Gastroesophageal sphincter (tissue), 4 donors: ENCODE results near the gene INTU. TPM values are rescaled to one million over a fixed set of nuclear protein-coding genes. Genes with fewer than 3 reads are reported as not detected.
"Not testable (repeated sequence)": the region's sequence is repeated elsewhere in the genome, so short reads cannot be mapped to it uniquely, and the experiment has no call there.

ENCODE experiments used
- ATAC-seq: fragments of 150-250 bp; one replicate; pipeline ENCODE4 v1.9.1; 2016; ENCODE audit warnings: mild to moderate bottlenecking, moderate library complexity
- H3K27ac ChIP-seq, 4 donors: fragments of 200-600 bp; sonication (generic) in 3 of 4; 1 replicate in 3 of 4; 2 replicates in 1 of 4; pipeline ENCODE4 v1.5.1; 2016 to 2019
- H3K27me3 ChIP-seq: fragments of 200-600 bp; sonication (generic); one replicate; pipeline ENCODE4 v1.5.1; 2019
- H3K36me3 ChIP-seq, 2 donors: fragments of 200-600 bp; sonication (generic); one replicate each; pipeline ENCODE4 v1.5.1; 2019; ENCODE audit warnings: control low read depth in 1 of 2
- H3K4me1 ChIP-seq, 3 donors: fragments of 200-600 bp; sonication (generic); 1 replicate in 2 of 3; 2 replicates in 1 of 3; pipeline ENCODE4 v1.5.1; 2016 to 2019; ENCODE audit warnings: control low read depth in 2 of 3
- H3K4me3 ChIP-seq, 2 donors: fragments of 200-600 bp; sonication (generic); one replicate each; pipeline ENCODE4 v1.5.1; 2019; ENCODE audit warnings: mild to moderate bottlenecking in 1 of 2, moderate library complexity in 1 of 2
- H3K9me3 ChIP-seq, 3 donors: fragments of 200-600 bp; sonication (generic); one replicate each; pipeline ENCODE4 v1.5.1; 2017 to 2019; ENCODE audit warnings: control low read depth in 2 of 3
- CTCF ChIP-seq, 4 experiments: fragments of 200-600 bp in 2 of 4; fragments of 450-650 bp in 2 of 4; sonication (generic) in 1 of 4; IDR thresholded peaks; one replicate each; pipeline ENCODE4 v1.5.1; 2017 to 2019; ENCODE audit warnings: antibody characterized with exemption in 4 of 4, mild to moderate bottlenecking in 2 of 4, moderate library complexity in 2 of 4
- EP300 ChIP-seq: sonication (generic); formaldehyde crosslinking; IDR thresholded peaks from one replicate; pipeline ENCODE4 v1.6.1; 2017; ENCODE audit warnings: antibody characterized with exemption, mild to moderate bottlenecking
- POLR2A ChIP-seq, 2 donors: fragments of 450-650 bp; IDR thresholded peaks; one replicate each; pipeline ENCODE4 v1.6.1; 2017; ENCODE audit warnings: antibody characterized with exemption in 2 of 2, mild to moderate bottlenecking in 2 of 2, moderate library complexity in 1 of 2
- POLR2AphosphoS5 ChIP-seq: sonication (generic); formaldehyde crosslinking; IDR thresholded peaks from one replicate; pipeline ENCODE4 v1.6.1; 2017; ENCODE audit warnings: antibody characterized with exemption
- WGBS, 2 donors: methylation state at CpG; one replicate each; pipeline ENCODE4 v1.1.5; 2018; ENCODE audit warnings: low coverage in 1 of 2; 5-methylcytosine and 5-hydroxymethylcytosine counted together
- total RNA-seq, 4 donors: library from RNA; depleted of rRNA; stranded (reverse); fragments of >200 nt; gene quantifications; one replicate each; pipeline ENCODE4 v1.1.0, GENCODE V29; 2016

Gene INTU
- total RNA-seq, 4 donors from 2014 or later, result 4.5 to 21.8 (median 14.3) TPM

- Histone ChIP-seq H3K4me1 (peaks cover 4 to 49% (median 5%) of the 10 kb centered on the region in 3 donors), H3K27me3 (no peaks in the 10 kb centered on the region), H3K36me3 (peaks cover 0 to 13% of the 10 kb centered on the region in 2 donors), H3K9me3 (no peaks in the 10 kb centered on the region), H3K27ac (no peak overlapping the region), H3K4me3 (no peak overlapping the region)
- no peak for TF ChIP-seq EP300
- TF ChIP-seq POLR2AphosphoS5, result no peak
- TF ChIP-seq POLR2A (IDR thresholded peaks at IDR 0.05), result no peak
- TF ChIP-seq CTCF (IDR thresholded peaks at IDR 0.05), result no peak
- 84 to 98% methylated on average over 2 to 4 of the region's 4 CpGs for WGBS, 2 donors
- no peak for ATAC-seq
Measured at GRCh38 chr4:127643791-127644190, 11.0 kb downstream of the INTU start.

GRCh38 chr4:127648061-127648460 lies 15.3 kb downstream of the INTU start:
- Histone ChIP-seq H3K36me3 (peaks cover 0 to 13% of the 10 kb centered on the region in 2 donors), H3K4me3 (no peak overlapping the region), H3K27ac (no peak overlapping the region), H3K9me3 (no peaks in the 10 kb centered on the region), H3K4me1 (peaks cover 0 to 32% (median 0%) of the 10 kb centered on the region in 3 donors), H3K27me3 (no peaks in the 10 kb centered on the region)
- ATAC-seq, result no peak
- TF ChIP-seq CTCF (IDR thresholded peaks at IDR 0.05) (no peak), EP300 (no peak), POLR2AphosphoS5 (peak; percentile 54), POLR2A (IDR thresholded peaks at IDR 0.05) (no peak)
- WGBS, 2 donors, result 57 to 65% methylated on average over 3 of the region's 3 CpGs

GRCh38 chr4:127655590-127655989 lies 22.8 kb downstream of the INTU start:
- not testable (repeated sequence) for H3K4me3 ChIP-seq, H3K27me3 ChIP-seq, ATAC-seq, H3K4me1 ChIP-seq, H3K27ac ChIP-seq, H3K9me3 ChIP-seq
- no CpG with 5 or more reads among the region's 17 CpGs for WGBS, 2 donors
- H3K36me3 ChIP-seq, result peaks cover 0 to 26% of the 10 kb centered on the region in 2 donors

GRCh38 chr4:127656047-127656680 lies 23.4 kb downstream of the INTU start:
- Histone ChIP-seq H3K27me3 (no peaks in the 10 kb centered on the region), H3K36me3 (peaks cover 0 to 26% of the 10 kb centered on the region in 2 donors), H3K4me3 (no peak overlapping the region), H3K27ac (no peak overlapping the region), H3K4me1 (no peaks in the 10 kb centered on the region), H3K9me3 (no peaks in the 10 kb centered on the region)
- no peak for ATAC-seq
- 94 to 96% methylated on average over 4 to 5 of the region's 9 CpGs for WGBS, 2 donors
- TF ChIP-seq CTCF (IDR thresholded peaks at IDR 0.05) (no peak), POLR2A (IDR thresholded peaks at IDR 0.05) (no peak), POLR2AphosphoS5 (no peak), EP300 (no peak)

GRCh38 chr4:127660284-127660885 lies 27.6 kb downstream of the INTU start:
- Histone ChIP-seq H3K4me3 (no peak overlapping the region), H3K4me1 (no peaks in the 10 kb centered on the region), H3K36me3 (peaks cover 0 to 30% of the 10 kb centered on the region in 2 donors), H3K27me3 (no peaks in the 10 kb centered on the region), H3K9me3 (no peaks in the 10 kb centered on the region), H3K27ac (no peak overlapping the region)
- TF ChIP-seq POLR2A (IDR thresholded peaks at IDR 0.05), result no peak
- TF ChIP-seq EP300, result no peak
- no peak for TF ChIP-seq POLR2AphosphoS5
- TF ChIP-seq CTCF (IDR thresholded peaks at IDR 0.05), result no peak
- no peak for ATAC-seq
- WGBS, 2 donors, result 55 to 75% methylated on average over 2 to 6 of the region's 6 CpGs
